Activated T-cell treated with anti-CD3 and anti-CD28 coated beads for 4 hours (primary cell): Measurements from ENCODE around the gene CCDC126.
"Not testable (repeated sequence)": the region's sequence is repeated elsewhere in the genome, so short reads cannot be mapped to it uniquely, and the experiment has no call there.

ENCODE experiments used
- DNase-seq: peaks from one replicate; pipeline ENCODE4 v3.0.0-alpha.2; 2020

The CCDC126 gene

DNA sequence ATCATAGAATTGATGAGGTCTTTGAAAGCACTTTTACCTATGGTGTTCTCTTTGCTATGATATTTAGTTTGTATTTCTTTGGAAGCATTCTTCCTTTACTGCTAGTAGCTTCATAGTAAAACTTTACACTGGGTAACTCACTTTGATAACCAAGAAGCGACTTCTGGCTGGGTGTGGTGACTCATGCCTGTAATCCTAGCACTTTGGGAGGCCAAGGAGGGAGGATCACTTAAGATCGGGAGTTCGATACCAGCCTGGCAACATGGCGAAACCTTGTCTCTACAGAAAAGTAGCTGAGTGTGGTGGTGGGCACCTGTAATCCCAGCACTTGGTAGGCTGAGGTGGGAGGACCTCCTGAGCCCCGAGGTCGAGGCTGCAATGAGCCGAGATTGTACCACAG is 36.2 kb downstream of the CCDC126 start:
- DNase-seq, result no peak

- DNase-seq, result no peak
Observed at GRCh38 chr7:23645822-23646221, 48.6 kb downstream of the CCDC126 start.

DNA sequence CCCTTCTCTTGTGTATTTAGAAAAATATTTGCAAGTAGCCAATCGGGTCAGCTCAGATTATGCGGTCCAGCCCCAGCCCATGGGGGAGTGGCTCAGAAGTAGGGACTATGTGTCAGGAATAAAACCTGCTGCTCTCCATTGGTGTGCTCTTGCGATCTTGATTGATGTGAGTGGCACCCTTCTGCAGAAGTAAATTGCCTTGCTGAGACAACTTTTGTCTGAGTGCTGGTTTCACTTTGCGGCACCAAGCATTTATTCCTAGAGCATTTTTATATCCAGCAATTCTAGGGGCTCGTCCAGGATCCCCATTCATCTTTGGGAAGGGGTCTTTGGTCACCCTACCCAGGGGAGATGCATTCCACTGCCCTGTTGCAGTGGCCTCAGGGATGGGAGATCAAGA is 56.8 kb downstream of the CCDC126 start:
- no peak for DNase-seq

DNA sequence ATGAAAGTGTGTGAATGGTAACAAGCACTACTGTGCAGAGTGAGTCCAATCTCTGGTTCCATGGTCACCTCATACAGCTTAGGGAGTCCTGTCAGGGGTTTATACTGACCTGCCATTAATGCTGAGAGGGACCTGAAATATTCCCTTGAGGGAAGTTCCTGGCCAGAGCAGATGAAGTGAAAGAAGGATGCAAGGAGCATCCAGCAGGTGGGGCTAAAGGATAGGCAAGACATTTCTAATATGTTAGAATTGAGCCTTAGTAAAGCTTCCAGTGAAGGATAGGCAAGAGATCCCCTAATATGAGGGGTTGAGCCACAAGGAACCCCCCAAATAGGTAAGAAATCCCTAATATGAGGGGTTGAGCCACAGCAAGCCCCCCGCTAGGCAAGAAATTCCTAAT is 57.3 kb downstream of the CCDC126 start:
- DNase-seq, result no peak

DNA sequence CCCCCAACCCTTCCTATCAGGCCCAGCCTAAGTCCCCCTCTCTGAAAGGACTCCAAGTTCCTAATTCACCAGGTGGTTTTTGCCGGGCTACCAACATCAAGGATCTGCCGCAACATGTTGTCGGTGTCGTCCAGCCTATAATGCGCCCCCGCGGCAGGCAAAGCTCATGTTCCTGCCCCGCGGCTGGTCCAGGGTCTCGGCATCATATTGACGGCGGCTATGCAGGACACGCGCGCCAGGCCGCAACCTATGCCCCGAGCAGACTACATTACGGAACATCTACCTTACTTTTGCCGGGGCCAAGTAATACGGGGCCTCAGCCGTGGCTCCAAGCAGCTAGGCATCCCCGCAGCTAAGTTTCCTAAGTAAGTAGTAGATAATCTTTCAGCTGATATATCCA is 58.3 kb downstream of the CCDC126 start:
- no peak for DNase-seq

DNA sequence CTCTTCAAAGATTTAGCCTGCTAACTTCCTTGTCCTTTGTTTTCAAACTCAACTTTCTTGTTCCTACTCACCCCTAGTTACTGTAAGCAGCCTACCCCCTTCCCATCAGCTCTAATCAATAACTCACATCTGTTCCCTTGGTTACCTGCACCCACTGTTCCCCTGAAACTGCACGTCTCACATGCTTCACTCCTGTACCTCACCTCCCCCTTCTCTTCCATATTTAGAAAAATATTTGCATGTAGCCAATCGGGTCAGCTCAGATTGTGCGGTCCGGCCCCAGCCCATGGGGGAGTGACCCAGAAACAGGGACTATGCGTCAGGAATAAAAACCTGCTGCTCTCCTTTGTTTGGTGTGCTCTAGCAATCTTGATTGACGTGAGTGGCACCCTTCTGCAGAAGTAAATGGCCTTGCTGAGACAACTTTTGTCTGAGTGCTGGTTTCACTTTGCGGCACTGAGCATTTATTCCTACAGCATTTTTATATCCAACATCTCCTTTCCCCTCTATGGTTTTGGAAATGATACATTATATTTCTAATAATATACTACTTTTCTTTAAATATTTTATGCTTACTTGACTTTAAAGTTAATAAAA is 61.7 kb downstream of the CCDC126 start:
- no peak for DNase-seq

DNA sequence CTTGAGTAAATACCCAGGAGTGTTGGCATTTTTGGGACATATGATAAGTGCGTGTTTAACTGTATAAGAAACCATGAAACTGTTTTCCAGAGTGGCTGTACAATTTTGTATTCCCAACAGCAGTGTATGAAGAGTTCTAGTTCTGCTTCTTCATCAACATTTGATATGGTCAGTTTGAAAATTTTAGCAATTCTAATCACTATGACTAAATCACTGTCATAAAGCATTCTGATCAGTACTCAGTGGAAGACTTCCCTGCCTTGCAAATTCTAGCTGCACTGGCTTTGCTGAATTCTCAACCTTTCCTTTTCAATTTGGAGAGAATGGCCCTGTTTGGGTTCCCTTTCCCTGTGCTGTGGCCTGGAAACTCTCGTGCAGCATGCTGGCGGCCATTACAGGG is 64.2 kb downstream of the CCDC126 start:
- DNase-seq, result no peak

DNA sequence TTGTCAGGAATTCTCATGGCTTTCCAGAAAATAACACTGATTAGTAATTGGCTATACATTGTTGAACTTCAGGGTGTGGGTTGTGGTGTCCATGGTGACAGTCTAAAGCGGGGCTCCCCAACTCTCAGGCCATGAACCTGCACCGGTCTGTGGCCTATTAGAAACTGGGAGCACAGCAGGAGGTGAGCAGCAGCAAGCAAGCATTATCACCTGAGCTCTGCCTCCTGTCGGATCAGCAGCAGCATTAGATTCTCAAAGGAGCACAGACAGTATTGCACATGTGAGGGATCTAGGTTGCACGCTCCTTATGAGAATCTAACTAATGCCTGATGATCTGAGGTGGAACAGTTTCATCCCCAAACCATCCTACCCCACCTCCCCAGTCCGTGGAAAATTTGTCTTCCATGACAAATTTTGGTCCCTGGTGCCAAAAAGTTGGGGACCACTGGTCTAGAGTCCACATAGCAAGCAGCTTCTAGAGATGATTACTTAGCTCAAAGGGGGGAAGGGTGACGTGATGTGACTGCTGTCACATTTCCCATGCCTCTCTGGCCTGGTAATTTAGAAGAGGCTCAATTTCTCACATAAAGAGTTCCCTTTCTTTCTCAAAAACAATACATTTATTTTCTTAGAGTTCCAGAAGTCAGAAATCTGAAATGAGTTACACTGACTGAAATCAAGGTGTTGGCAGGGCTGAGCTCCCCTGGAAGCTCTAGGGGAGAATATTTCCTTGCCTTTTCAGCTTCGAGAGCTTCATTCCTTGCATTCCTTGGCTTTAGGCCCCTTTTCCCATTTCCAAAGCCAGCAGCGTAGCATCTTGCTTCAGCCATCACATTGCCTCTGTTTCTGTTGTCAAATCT is 65.2 kb downstream of the CCDC126 start:
- no peak for DNase-seq

DNA sequence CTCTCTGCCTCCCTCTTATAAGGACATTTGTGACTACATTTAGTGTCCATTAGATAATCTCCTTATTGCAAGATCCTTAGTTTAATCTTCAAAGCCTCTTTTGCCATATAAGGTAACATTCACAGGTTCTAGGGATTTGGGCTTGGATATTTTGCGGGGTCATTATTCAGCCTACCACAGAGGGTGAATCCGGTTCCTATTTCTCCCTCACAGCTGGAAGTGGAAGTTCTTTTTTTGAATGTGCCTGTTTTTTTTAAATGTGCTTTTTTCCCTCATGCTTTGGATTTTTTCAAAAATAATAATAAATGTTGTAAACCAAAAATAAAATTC is 65.8 kb downstream of the CCDC126 start:
- DNase-seq, result no peak

DNA sequence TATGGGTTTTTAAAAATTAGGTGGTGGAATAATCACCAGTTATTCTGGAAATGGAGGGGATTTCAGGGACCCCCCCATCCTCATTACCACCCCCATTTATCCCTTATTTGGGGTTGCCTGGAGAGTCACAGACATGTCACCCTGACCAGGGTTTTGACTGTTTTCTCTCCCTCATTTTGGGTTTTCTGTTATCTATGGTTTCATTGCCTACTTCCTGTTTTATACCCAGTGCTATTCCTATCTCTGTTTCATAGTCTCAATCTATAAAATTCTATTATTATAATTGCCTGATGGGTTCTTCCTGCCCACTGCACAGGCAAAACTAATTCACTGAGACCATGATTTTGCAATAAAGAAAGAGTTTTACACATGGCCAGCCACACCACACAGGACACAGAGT is 66.9 kb downstream of the CCDC126 start:
- DNase-seq, result no peak

- no peak for DNase-seq
Observed at GRCh38 chr7:23672033-23672432, 74.9 kb downstream of the CCDC126 start.

- DNase-seq, result peak; percentile 67
Observed at GRCh38 chr7:23679898-23680413, 82.8 kb downstream of the CCDC126 start, which contains the start of gene FAM221A. FAM221A (plus strand) TSS chr7:23680199; CDS start chr7:23680219, 20 bp downstream.

DNA sequence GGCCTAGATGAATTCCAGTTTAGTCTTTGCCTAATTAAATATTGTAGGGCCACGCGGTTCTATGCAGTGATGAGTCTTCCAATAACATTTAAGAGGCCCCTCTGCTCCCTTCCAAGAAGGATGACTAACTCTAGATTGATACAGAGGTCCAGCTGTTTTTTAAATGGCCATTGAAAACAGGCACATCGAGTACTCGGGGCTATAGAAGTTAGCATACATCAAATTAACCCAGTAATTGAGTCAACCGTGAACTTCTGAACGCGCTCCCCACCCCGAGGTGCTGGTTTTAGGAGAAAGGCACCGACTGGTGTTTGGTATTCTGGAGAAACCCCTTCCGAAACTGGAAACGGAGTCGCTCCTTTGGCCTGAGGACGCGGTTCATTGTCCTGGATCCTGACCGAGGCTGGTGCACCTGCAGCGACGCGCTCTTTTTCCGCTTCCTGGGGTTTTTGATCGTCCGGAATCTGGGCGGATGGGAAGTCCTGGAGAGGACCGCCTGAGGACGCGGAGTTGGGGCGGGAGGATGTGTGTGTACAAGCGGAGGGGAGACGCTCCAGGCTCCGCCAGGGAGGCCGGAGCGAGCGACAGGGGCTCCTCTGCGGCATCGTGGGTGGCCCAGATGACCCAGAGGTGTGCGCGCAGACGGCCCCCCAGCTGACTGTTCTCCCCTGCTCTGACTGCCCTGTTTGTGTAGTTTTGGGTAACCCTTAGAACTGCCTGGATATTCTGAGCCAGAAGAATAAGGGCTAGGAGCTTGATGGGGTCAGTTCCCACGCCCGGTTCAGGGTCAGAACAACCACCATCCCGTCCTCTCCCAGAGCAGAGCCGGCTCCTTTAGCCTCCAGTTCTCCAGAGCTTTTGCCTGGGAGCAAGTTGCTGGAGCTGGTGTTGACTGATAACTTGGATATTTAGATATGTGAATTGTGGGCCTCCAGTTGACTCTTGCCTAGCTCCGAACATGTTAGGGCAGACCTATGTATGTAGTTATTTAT is 83.5 kb downstream of the CCDC126 start:
- DNase-seq, result peak; percentile 11

DNA sequence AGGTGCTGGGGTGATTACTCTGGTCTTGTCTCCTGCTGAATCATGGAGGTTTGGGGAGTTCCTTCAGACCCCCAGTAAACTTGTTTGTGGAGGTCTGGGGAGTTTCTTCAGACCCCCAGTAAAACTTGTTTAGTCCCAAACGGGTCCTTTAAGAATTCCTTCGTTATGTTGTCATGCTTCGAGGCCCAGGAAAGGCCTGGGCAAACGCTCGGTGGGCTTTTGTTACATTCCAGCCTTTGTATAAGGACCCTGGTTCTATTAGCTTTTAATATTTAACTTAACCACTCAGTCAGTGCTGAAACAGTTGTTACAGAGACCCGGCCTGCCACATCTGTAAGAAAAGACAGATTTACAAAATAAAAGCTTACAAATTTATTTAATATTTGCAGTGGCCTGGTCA is 86.9 kb downstream of the CCDC126 start:
- not testable (repeated sequence) for DNase-seq

- no peak for DNase-seq
Observed at GRCh38 chr7:23685731-23686130, 88.5 kb downstream of the CCDC126 start.

- no peak for DNase-seq
Observed at GRCh38 chr7:23687011-23687410, 89.8 kb downstream of the CCDC126 start.

GRCh38 chr7:23689165-23689564 is 92.0 kb downstream of the CCDC126 start:
- no peak for DNase-seq

- no peak for DNase-seq
Observed at GRCh38 chr7:23691320-23691719, 94.1 kb downstream of the CCDC126 start.

DNA sequence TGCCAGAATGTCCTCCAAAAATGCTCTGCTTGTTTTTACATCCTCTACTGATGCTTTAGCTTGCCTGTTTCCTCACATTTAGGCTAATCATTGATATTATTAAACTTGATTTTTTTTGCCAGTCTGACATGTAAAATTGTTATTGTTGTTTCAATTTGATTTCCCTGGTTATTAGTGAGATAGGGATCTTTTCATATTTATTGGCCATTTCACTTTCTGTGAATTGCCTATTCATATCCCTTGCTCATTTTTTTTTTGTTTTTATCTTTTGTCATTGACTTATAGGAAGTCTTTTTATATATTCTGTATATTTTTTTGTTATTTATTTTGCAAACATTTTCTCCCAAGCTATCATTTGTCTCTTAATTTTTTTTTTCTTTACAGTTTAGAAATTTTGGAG is 96.0 kb downstream of the CCDC126 start:
- no peak for DNase-seq
